Left ventricle myocardium superior (tissue), 1 donor: ENCODE measurements around the gene HMCES. TPM values are rescaled to one million over a fixed set of nuclear protein-coding genes. Genes with fewer than 3 reads are reported as not detected.
"Not testable (repeated sequence)": the region's sequence is repeated elsewhere in the genome, so short reads cannot be mapped to it uniquely, and the experiment has no call there.

Experiments used
- ATAC-seq: fragments of 200-7000 bp; cut with Tn5 transposase; one replicate; pipeline ENCODE4 v1.9.1; 2020; ENCODE audit warnings: mild to moderate bottlenecking, moderate library complexity
- DNase-seq: peaks from one replicate; pipeline ENCODE4 v3.0.0-alpha.2; 2020
- intact Hi-C: fragments of 100-400 bp; cut with micrococcal nuclease; formaldehyde crosslinking; loops from one replicate; pipeline ENCODE4 v1.11.0; 2022
- total RNA-seq: library from RNA; stranded (reverse); fragmentation: NEBNext Ultra II Directional; extraction: Animal tissue kit (Norgen Biotek cat#: 25700); gene quantifications from one replicate; pipeline ENCODE4 v1.2.1, GENCODE V29; 2021
- donor health status: DM: no; HTN: yes; CAD: no; lungs with severe emphysema.

The HMCES gene
- total RNA-seq, 1 donor from 2014 or later = 34.9 TPM

- ATAC-seq = no peak
- intact Hi-C loops = no loop called here
- no peak for DNase-seq
These were observed 24.0 kb upstream of the HMCES start for GRCh38 chr3:129254536-129255230.

- ATAC-seq = peak; percentile 78
- intact Hi-C loops = no loop called here
- peak; percentile 42 for DNase-seq
These were observed 22.4 kb upstream of the HMCES start for GRCh38 chr3:129256270-129256669.

GRCh38 chr3:129257609-129258008 lies 21.1 kb upstream of the HMCES start:
- no peak for ATAC-seq
- DNase-seq = no peak

GRCh38 chr3:129259612-129260477 lies 18.8 kb upstream of the HMCES start:
- intact Hi-C loops = no loop called here
- DNase-seq (no peak), ATAC-seq (no peak)

More at GRCh38 chr3:129257609-129258008, 21.1 kb upstream of the HMCES start:
- intact Hi-C loops = no loop called here

GRCh38 chr3:129260606-129261005 lies 18.1 kb upstream of the HMCES start:
- DNase-seq = no peak
- intact Hi-C loops = no loop called here
- no peak for ATAC-seq

- DNase-seq = no peak
- intact Hi-C loops = no loop called here
- no peak for ATAC-seq
These were observed 16.8 kb upstream of the HMCES start for GRCh38 chr3:129261894-129262293.

GRCh38 chr3:129263161-129263910 lies 15.3 kb upstream of the HMCES start:
- intact Hi-C loops = no loop called here
- no peak for DNase-seq
- no peak for ATAC-seq

GRCh38 chr3:129264994-129265393 lies 13.7 kb upstream of the HMCES start:
- DNase-seq, intact Hi-C loops, ATAC-seq: not testable (repeated sequence)

- DNase-seq (no peak), ATAC-seq (no peak)
- intact Hi-C loops = no loop called here
These were observed 12.0 kb upstream of the HMCES start for GRCh38 chr3:129266651-129267050.

- DNase-seq (no peak), ATAC-seq (no peak)
- intact Hi-C loops = no loop called here
These were observed 10.3 kb upstream of the HMCES start for GRCh38 chr3:129268396-129268795.

GRCh38 chr3:129271674-129272073 lies 7.0 kb upstream of the HMCES start:
- intact Hi-C loops = no loop called here
- ATAC-seq (no peak), DNase-seq (no peak)

- no peak for DNase-seq
- intact Hi-C loops = no loop called here
- ATAC-seq = no peak
These were observed 2.3 kb upstream of the HMCES start for GRCh38 chr3:129276385-129276784.

GRCh38 chr3:129277829-129278271 lies 820 bp upstream of the HMCES start:
- DNase-seq (no peak), ATAC-seq (no peak)
- intact Hi-C loops = no loop called here

- DNase-seq (no peak), ATAC-seq (peak; percentile 60)
- intact Hi-C loops = no loop called here
These were observed 566 bp downstream of the HMCES start for GRCh38 chr3:129278966-129279906.

GRCh38 chr3:129280183-129280582 lies 1.5 kb downstream of the HMCES start:
- DNase-seq (no peak), ATAC-seq (no peak)
- intact Hi-C loops = no loop called here

GRCh38 chr3:129281726-129282125 lies 3.1 kb downstream of the HMCES start:
- no peak for DNase-seq
- intact Hi-C loops = no loop called here
- ATAC-seq = no peak

- intact Hi-C loops = no loop called here
- DNase-seq (no peak), ATAC-seq (no peak)
These were observed 4.2 kb downstream of the HMCES start for GRCh38 chr3:129282727-129283327.

GRCh38 chr3:129286081-129286480 lies 7.4 kb downstream of the HMCES start:
- intact Hi-C loops = no loop called here
- ATAC-seq (no peak), DNase-seq (no peak)
